Measurements from ENCODE around the gene PARP8.

GRCh38 chr5:50792843-50793242, 126.4 kb downstream of the PARP8 start:
- TF ChIP-seq CTCF (IDR thresholded peaks at IDR 0.05) (no peak), POLR2A (IDR thresholded peaks at IDR 0.05) (no peak)

Data from Peyer's patch (tissue), 4 donors.